WTC11 (cell line): ENCODE measurements around the gene SLC39A3. TPM values are rescaled to one million over a fixed set of nuclear protein-coding genes. Genes with fewer than 3 reads are reported as not detected.
A peak's percentile ranks its signal among the peaks of the same experiment; 100 is the strongest.

Experiments
- ATAC-seq: fragments of 200-7000 bp; cut with Tn5 transposase; 2 replicates; pipeline ENCODE4 v1.10.0; 2021; ENCODE audit warnings: mild to moderate bottlenecking, moderate library complexity
- CTCF ChIA-PET: fragments of 300-600 bp; sonication (Branson Sonifier 250); formaldehyde crosslinking; loops from one replicate; lab custom pipeline; 2021; ENCODE audit warnings: antibody characterized with exemption; lab: Charles Lee
- POLR2A ChIA-PET: fragments of 350-600 bp; sonication (Branson Sonifier 250); formaldehyde crosslinking; loops from one replicate; lab custom pipeline; 2021; ENCODE audit warnings: antibody characterized with exemption; lab: Charles Lee
- DNase-seq: peaks from one replicate; pipeline ENCODE4 v3.0.0; 2021; ENCODE audit warnings: low spot score
- H3K27ac Mint-ChIP-seq: 2 replicates; pipeline ENCODE4 v1.8.0; 2021; ENCODE audit warnings: mixed read lengths
- H3K27me3 Mint-ChIP-seq: 2 replicates; pipeline ENCODE4 v1.8.0; 2021; ENCODE audit warnings: low read depth, mild to moderate bottlenecking, moderate library complexity, mixed read lengths
- H3K36me3 Mint-ChIP-seq: 2 replicates; pipeline ENCODE4 v1.8.0; 2021; ENCODE audit warnings: mixed read lengths
- H3K4me1 Mint-ChIP-seq: 2 replicates; pipeline ENCODE4 v1.8.0; 2022; ENCODE audit warnings: mixed read lengths
- H3K4me3 Mint-ChIP-seq: 2 replicates; pipeline ENCODE4 v1.8.0; 2021; ENCODE audit warnings: mild to moderate bottlenecking, moderate library complexity, mixed read lengths
- H3K9me3 Mint-ChIP-seq: 2 replicates; pipeline ENCODE4 v1.8.0; 2021; ENCODE audit warnings: mixed read lengths
- ARID4B ChIP-seq: sonication (generic); formaldehyde crosslinking; IDR thresholded peaks from 2 replicates; pipeline ENCODE4 v1.8.0; 2023; ENCODE audit warnings: missing genetic modification reagents, mild to moderate bottlenecking, borderline replicate concordance
- ATF1 ChIP-seq: sonication (generic); formaldehyde crosslinking; IDR thresholded peaks from 2 replicates; pipeline ENCODE4 v1.8.1; 2023; ENCODE audit warnings: mild to moderate bottlenecking, moderate library complexity, missing genetic modification reagents
- E2F1 ChIP-seq: sonication (generic); formaldehyde crosslinking; IDR thresholded peaks from 2 replicates; pipeline ENCODE4 v1.8.0; 2022; ENCODE audit warnings: mild to moderate bottlenecking, missing genetic modification reagents
- FOXP1 ChIP-seq: sonication (generic); formaldehyde crosslinking; IDR thresholded peaks from 2 replicates; pipeline ENCODE4 v1.8.0; 2022; ENCODE audit warnings: missing genetic modification reagents, mild to moderate bottlenecking, moderate library complexity, borderline replicate concordance
- GRHL2 ChIP-seq: fragments of 250-450 bp; sonication (Bioruptor Pico); IDR thresholded peaks from 2 replicates; pipeline ENCODE4 v1.8.0; 2022; ENCODE audit warnings: mild to moderate bottlenecking, moderate library complexity; ENCODE audit not compliant: insufficient replicate concordance, severe bottlenecking
- MYBL2 ChIP-seq: sonication (generic); formaldehyde crosslinking; IDR thresholded peaks from 2 replicates; pipeline ENCODE4 v1.8.1; 2023; ENCODE audit warnings: mild to moderate bottlenecking, moderate library complexity, missing genetic modification reagents
- NFYB ChIP-seq: sonication (generic); formaldehyde crosslinking; conservative IDR thresholded peaks from 2 replicates; pipeline ENCODE4 v1.8.0; 2022; ENCODE audit warnings: low read depth, missing genetic modification reagents
- SP1 ChIP-seq: sonication (generic); formaldehyde crosslinking; conservative IDR thresholded peaks from 2 replicates; pipeline ENCODE4 v1.8.1; 2022; ENCODE audit warnings: missing genetic modification reagents
- TEAD4 ChIP-seq: sonication (generic); formaldehyde crosslinking; IDR thresholded peaks from 2 replicates; pipeline ENCODE4 v1.8.0; 2022; ENCODE audit warnings: mild to moderate bottlenecking, missing genetic modification reagents
- ZNF138 ChIP-seq: sonication (generic); formaldehyde crosslinking; conservative IDR thresholded peaks from 2 replicates; pipeline ENCODE4 v1.8.1; 2022; ENCODE audit warnings: mild to moderate bottlenecking, moderate library complexity, missing genetic modification reagents
- ZNF512 ChIP-seq: sonication (generic); formaldehyde crosslinking; IDR thresholded peaks from 2 replicates; pipeline ENCODE4 v1.8.1; 2022; ENCODE audit warnings: missing genetic modification reagents, borderline replicate concordance
- total RNA-seq: library from RNA; stranded (reverse); gene quantifications from 3 replicates; pipeline ENCODE4 v1.2.3, GENCODE V29; 2021

The SLC39A3 gene
- total RNA-seq, 1 experiment from 2014 or later: 38.0 TPM

- Mint-ChIP-seq H3K27ac (no peak overlapping the region), H3K9me3 (peaks cover 9% of the 10 kb centered on the region), H3K36me3 (peaks cover 9% of the 10 kb centered on the region), H3K4me3 (peak overlapping the region; percentile 58), H3K27me3 (no peaks in the 10 kb centered on the region; the same call in 1 of the 2 replicates), H3K4me1 (peaks cover 8% of the 10 kb centered on the region)
- ChIA-PET POLR2A (interaction anchor here (0.5 to 1.0 kb wide), 3 partner anchors 18 to 67 kb away, joined by 3 to 4 read pairs (median 3); no protein-coding TSS in a partner anchor), CTCF (interaction anchor here (0.7 to 1.9 kb wide), 4 partner anchors 19 to 83 kb away, joined by 3 to 6 read pairs (median 4); no protein-coding TSS in a partner anchor)
- DNase-seq: peak; percentile 56
- TF ChIP-seq FOXP1 (CRISPR knock-in tag): 0 out of 2 replicates have a peak, but pooled peaks have one; percentile 19
- peak; percentile 68; the same call in 1 of the 2 replicates for TF ChIP-seq MYBL2 (CRISPR knock-in tag)
- TF ChIP-seq SP1 (CRISPR knock-in tag): peak; percentile 33; the same call in 1 of the 2 replicates
- TF ChIP-seq ATF1 (CRISPR knock-in tag): no peak
- no peak for TF ChIP-seq ARID4B (CRISPR knock-in tag)
- peak; percentile 45; the same call in 1 of the 2 replicates for TF ChIP-seq NFYB
- ATAC-seq: peak; percentile 49
Measured at GRCh38 chr19:2719920-2720776, 19.7 kb downstream of the SLC39A3 start.

GRCh38 chr19:2719232-2719735 is 20.5 kb downstream of the SLC39A3 start:
- Mint-ChIP-seq H3K27me3 (no peaks in the 10 kb centered on the region; the same call in 1 of the 2 replicates), H3K4me1 (peaks cover 8% of the 10 kb centered on the region), H3K4me3 (peak overlapping the region; percentile 58), H3K9me3 (peaks cover 12% of the 10 kb centered on the region), H3K27ac (no peak overlapping the region), H3K36me3 (peaks cover 12% of the 10 kb centered on the region)
- DNase-seq: no peak
- POLR2A ChIA-PET: interaction anchor here (0.7 kb wide), 1 partner anchor 20 kb away, joined by 3 read pairs; no protein-coding TSS in a partner anchor
- TF ChIP-seq ZNF138 (no peak), ZNF512 (CRISPR knock-in tag) (no peak), E2F1 (CRISPR knock-in tag) (no peak), TEAD4 (CRISPR knock-in tag) (no peak), GRHL2 (CRISPR knock-in tag) (no peak)
- CTCF ChIA-PET: no interaction called here
- ATAC-seq: no peak
